GM19240 (cell line): ENCODE measurements around the gene BCAR1.
"Not testable (repeated sequence)": the region's sequence is repeated elsewhere in the genome, so short reads cannot be mapped to it uniquely, and the experiment has no call there.

Experiments
- DNase-seq: peaks from one replicate; pipeline ENCODE4 v3.0.0; 2011; ENCODE audit warnings: low spot score; ENCODE audit not compliant: insufficient read length

BCAR1 gene

DNA sequence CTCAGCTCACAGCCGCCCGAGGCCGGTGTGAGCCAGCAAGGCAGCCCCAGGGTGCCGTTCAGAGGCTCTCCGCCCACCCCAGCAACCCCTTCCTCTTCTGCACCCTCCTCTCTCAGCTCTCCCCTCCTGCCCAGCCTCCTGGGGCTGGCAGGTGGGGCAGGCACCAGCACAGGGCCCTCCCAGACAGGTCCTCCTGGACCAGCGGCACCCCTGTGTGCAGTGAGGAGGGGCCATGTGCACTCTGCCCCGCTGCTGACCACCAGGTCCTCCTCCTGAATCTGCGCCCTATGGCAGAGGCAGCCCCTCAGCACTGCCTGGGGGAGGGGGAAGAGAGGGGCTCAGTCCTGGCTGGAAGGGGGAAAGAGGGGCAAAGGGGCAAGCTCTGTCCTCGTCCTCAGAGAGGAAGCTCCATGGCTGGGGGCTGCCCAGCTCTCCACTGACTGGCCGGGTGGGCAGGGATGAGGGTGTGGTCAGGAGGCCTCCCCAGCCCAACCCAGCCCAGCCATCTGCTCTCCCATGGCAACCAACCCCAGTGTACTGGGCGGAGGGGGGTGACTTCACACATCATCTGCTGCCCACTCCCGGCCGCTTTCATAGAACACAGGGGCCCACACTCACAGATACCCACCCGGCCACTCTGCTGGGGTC, 5.4 kb upstream of the BCAR1 start:
- no peak for DNase-seq

DNA sequence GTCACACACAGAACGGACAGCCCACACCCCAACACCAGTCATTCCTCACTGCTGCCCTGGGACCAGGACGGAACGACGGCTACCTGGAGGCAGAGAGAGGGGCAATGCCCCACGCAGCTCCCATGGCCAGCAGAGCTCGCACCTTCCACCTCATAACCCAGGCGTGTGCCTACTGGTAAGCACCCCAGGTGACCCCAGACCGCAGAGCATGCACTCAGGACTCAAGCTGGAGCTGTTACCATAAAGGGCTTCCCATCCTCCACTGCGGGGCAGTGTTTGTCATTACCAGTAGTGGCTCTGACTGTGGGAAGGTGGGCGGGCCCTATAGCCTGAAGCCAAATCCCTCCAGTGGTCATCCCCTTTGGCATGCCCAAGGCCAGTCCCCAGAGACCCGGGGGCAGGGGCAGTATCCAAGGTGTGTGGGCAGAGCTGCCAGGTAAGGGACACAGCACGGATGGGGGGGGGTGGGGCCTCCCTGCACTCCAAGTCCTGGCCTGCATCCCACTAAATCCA, 4.7 kb upstream of the BCAR1 start:
- DNase-seq: no peak

- no peak for DNase-seq
Measured at GRCh38 chr16:75254359-75254837, 3.0 kb upstream of the BCAR1 start.

DNA sequence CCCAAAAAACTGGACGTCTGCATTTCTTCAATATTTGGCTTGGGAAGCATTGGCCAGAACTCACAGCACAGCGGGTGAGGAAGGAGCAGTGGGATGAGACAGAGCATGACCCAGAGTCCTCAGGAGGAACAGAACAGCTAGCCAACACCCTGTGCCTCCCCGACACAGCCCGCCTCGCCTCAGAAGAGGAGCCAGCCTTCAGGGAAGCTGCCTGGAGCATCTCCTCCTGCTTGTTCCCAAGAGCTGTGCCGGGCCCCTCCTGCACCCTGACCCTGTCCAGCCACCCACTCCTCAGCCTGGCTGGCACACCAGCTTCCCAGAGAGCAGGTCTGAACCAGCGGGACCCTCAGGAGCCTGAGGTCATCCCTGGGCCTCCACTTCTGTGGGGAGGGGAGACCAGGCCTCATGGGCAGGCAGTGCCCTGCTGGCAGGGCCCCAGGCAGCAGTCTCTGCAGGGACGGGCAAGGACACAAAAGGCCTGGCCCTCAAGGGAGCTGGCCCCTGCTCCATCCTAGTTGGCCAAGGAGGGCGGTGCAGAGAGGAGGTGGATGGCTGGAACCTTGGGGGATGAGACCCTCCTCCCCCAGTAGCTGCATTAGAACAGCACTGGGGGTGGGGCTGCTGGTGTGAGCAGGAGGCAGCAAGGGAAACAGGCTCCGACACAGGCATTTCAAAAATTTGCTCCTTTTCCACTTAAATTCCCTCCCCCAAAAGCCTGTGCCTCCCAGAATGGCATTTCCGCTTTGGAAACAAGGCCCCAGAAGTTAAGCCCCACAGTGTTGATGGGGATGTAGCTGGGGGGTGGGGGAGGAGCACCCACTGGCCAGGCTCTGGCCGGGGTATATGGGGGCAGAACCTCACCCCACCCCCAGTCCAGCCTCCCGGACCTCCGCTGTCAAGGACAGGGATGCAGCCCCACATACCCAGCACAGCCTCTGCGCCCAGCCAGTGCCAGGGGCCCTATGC, 1.8 kb upstream of the BCAR1 start:
- DNase-seq: no peak

DNA sequence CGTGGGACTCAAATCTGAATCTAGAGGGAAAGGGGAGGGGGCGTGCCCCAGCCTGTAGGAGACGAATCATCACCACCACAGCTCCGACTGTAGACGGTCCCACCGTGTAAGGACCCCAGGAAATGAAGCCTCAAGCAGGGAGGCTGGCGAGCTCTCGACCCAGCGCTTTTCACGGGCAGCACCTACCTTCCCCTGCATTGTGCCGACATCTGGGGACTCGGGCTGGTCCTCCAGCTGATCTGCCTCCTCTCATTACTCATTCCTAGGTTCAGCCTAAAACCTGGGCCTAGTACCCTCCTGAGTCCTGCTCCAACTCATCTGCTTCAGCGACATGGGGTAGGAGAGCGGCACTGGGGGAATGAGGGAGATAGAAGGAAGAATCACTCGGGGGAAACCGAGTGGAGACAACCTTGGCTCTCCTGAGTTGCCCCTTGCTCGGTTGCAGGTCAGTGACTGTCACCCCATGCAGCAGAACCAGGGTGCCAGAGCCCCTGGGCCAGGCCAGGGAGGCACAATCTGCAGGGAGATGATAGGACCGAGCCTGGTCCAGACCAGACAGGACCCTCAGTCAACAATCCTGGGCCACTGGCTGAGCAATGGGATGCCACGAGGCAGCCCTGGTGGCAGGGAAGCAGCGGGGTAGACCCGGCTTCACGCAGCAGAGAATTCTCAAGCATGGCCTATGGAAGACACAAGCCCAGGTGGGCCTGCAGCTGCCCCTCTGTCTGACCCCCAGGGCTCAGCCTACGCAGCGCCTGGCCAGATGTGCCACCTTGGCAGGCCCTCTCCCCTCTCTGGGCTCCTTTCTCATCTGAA, 833 bp upstream of the BCAR1 start:
- DNase-seq: no peak

- DNase-seq: no peak
Measured at GRCh38 chr16:75250809-75251279, 580 bp downstream of the BCAR1 start.

- DNase-seq: no peak
Measured at GRCh38 chr16:75250089-75250808, 1.2 kb downstream of the BCAR1 start.

- no peak for DNase-seq
Measured at GRCh38 chr16:75249441-75249840, 2.0 kb downstream of the BCAR1 start.

GRCh38 chr16:75248536-75249380, 2.7 kb downstream of the BCAR1 start:
- DNase-seq: no peak

- no peak for DNase-seq
Measured at GRCh38 chr16:75248142-75248535, 3.3 kb downstream of the BCAR1 start.

GRCh38 chr16:75247249-75247648, 4.2 kb downstream of the BCAR1 start:
- no peak for DNase-seq

DNA sequence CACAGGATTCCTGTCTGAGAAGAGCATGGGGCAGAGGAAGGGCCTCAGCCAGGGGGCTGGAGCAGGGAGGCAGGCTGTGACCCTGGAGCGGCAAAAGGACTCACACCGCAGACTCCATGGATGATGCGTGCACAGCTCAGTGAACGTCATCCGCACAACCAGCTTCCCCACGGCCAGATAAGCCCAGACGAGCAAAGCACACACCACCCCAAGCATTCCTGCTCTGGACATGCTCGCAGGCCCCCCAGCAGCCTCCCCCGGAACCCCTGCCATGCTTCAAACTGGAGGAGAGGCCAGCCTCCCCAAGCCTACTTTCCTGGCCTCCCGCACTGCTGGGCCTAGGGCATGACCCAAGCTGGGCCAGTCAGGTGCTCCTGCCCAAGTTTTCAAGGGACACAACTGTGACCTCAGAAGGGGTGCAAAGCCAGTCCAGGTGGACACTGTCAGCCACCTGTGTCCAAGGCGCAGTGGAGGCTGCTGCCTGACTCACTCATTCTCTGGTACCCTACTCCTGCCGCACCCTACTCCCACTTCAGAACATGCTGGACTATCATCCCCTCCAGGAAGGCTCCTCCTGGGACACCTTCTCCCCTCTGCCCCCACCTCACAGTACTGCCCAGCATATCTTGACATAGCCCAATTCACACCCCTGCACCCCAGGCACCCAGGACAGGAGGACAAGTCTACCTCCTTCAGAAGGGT, 4.8 kb downstream of the BCAR1 start:
- DNase-seq: no peak

DNA sequence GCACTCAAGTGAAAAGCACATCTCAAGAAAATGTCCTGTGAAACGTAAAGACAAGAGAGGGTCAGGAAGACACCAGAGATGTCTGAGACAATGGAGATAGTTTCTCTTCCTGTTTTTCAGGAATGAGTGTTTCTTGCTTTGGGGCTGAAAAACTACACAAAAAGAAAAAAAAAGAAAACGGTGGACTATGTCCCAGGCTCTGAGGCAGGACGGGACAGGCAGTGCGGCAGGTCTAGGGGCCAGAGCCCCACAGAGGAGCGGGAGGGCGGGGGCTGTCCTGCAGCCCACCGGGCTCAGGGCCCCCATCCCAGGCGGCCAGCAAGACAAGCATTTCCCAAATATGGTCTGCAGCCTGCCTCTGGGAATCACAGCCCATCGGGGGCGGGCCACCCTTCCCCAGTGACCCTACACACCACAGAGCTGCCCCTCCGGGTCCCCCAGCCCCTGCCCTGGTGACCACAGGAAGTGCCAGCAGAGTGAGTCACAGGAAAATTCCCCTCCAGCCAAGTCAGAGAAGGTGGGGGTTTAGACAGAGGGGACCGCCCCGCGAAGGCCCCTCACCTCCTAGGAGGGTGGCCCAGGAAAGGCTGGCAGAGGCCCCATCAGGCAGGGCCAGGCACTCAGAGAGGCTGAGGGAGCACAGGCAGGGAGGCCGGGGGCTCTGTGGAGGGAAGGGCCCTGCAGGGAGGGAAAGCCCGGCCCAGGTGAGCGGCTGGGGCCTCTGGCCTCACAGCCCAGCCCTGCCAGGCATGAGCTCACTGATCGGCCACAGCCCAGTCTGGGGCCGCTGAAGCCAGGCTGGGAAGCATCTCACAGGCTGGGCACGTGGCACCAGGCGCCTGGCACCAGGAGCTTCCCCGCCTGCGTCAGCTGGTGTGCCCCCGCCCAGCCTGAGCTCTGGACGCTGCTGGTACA, 6.3 kb downstream of the BCAR1 start:
- DNase-seq: no peak

- DNase-seq: no peak
Measured at GRCh38 chr16:75244225-75244809, 7.1 kb downstream of the BCAR1 start.

GRCh38 chr16:75243667-75244224, 7.7 kb downstream of the BCAR1 start:
- DNase-seq: no peak

GRCh38 chr16:75242436-75243078, 8.9 kb downstream of the BCAR1 start:
- not testable (repeated sequence) for DNase-seq

GRCh38 chr16:75241955-75242354, 9.5 kb downstream of the BCAR1 start:
- no peak for DNase-seq
